Prostate gland (tissue), 2 donors: ENCODE data around the gene PIGN.

Source experiments
- CTCF ChIP-seq, 4 experiments: fragments of 200-600 bp in 2 of 4; fragments of 450-650 bp in 2 of 4; sonication (generic) in 2 of 4; IDR thresholded peaks; 1 replicate in 3 of 4; 2 replicates in 1 of 4; pipeline ENCODE4 v1.5.1; 2016 to 2019; ENCODE audit warnings: antibody characterized with exemption in 4 of 4, mild to moderate bottlenecking in 2 of 4, moderate library complexity in 2 of 4
- POLR2A ChIP-seq: fragments of 450-650 bp; IDR thresholded peaks from one replicate; pipeline ENCODE4 v1.6.1; 2016; ENCODE audit warnings: antibody characterized with exemption, mild to moderate bottlenecking
- POLR2AphosphoS5 ChIP-seq: sonication (generic); formaldehyde crosslinking; IDR thresholded peaks from one replicate; pipeline ENCODE4 v1.6.1; 2017; ENCODE audit warnings: antibody characterized with exemption

GRCh38 chr18:62196980-62197379 is 10.1 kb upstream of the PIGN start:
- TF ChIP-seq POLR2AphosphoS5 (no peak), CTCF (IDR thresholded peaks at IDR 0.05) (no peak), POLR2A (no peak)
